Osteocyte (in vitro differentiated cells): ENCODE data around the gene PDZRN3. TPM values are rescaled to one million over a fixed set of nuclear protein-coding genes. Genes with fewer than 3 reads are reported as not detected.
A peak's percentile ranks its signal among the peaks of the same experiment; 100 is the strongest.

Experiments
- DNase-seq: peaks from one replicate; pipeline ENCODE4 v3.0.0; 2021; ENCODE audit warnings: mixed read lengths; ENCODE audit not compliant: unreplicated experiment; ENCODE audit errors: extremely low spot score
- H3K27ac Mint-ChIP-seq: one replicate; pipeline ENCODE4 v1.8.0; 2021; ENCODE audit warnings: mild to moderate bottlenecking, mixed read lengths; ENCODE audit not compliant: unreplicated experiment
- H3K27me3 Mint-ChIP-seq: one replicate; pipeline ENCODE4 v1.8.0; 2021; ENCODE audit warnings: mixed read lengths; ENCODE audit not compliant: unreplicated experiment
- H3K36me3 Mint-ChIP-seq: one replicate; pipeline ENCODE4 v1.8.0; 2021; ENCODE audit warnings: mixed read lengths; ENCODE audit not compliant: unreplicated experiment
- H3K4me1 Mint-ChIP-seq: one replicate; pipeline ENCODE4 v1.8.0; 2021; ENCODE audit warnings: mixed read lengths; ENCODE audit not compliant: unreplicated experiment
- H3K4me3 Mint-ChIP-seq: one replicate; pipeline ENCODE4 v1.8.0; 2021; ENCODE audit warnings: mild to moderate bottlenecking, moderate library complexity, mixed read lengths; ENCODE audit not compliant: unreplicated experiment
- H3K9me3 Mint-ChIP-seq: one replicate; pipeline ENCODE4 v1.8.0; 2021; ENCODE audit warnings: mixed read lengths; ENCODE audit not compliant: unreplicated experiment
- CTCF ChIP-seq: fragments of 200-600 bp; sonication (generic); IDR thresholded peaks from 2 replicates; pipeline ENCODE4 v1.5.0; 2021; ENCODE audit warnings: antibody characterized with exemption, mild to moderate bottlenecking, moderate library complexity
- total RNA-seq: library from RNA; stranded (reverse); gene quantifications from 2 replicates; pipeline ENCODE4 v1.2.1, GENCODE V29; 2021

The PDZRN3 gene
- total RNA-seq, 1 donor from 2014 or later = 34.1 TPM

GRCh38 chr3:73490453-73491286 lies 134.1 kb downstream of the PDZRN3 start:
- TF ChIP-seq CTCF = no peak
- H3K9me3 Mint-ChIP-seq = no peaks in the 10 kb centered on the region
- no peak for DNase-seq
- H3K4me3 Mint-ChIP-seq = no peak overlapping the region
- H3K27me3 Mint-ChIP-seq = no peaks in the 10 kb centered on the region
- H3K4me1 Mint-ChIP-seq = peaks cover 30% of the 10 kb centered on the region
- H3K36me3 Mint-ChIP-seq = no peaks in the 10 kb centered on the region
- peak overlapping the region; percentile 16 for H3K27ac Mint-ChIP-seq

- Mint-ChIP-seq H3K27ac (no peak overlapping the region), H3K27me3 (no peaks in the 10 kb centered on the region), H3K36me3 (peaks cover 5% of the 10 kb centered on the region), H3K4me3 (no peak overlapping the region), H3K4me1 (peaks cover 16% of the 10 kb centered on the region), H3K9me3 (no peaks in the 10 kb centered on the region)
- DNase-seq = no peak
- TF ChIP-seq CTCF = no peak
Observed at GRCh38 chr3:73485877-73486330, 138.8 kb downstream of the PDZRN3 start.

- TF ChIP-seq CTCF = no peak
- no peak overlapping the region for H3K27ac Mint-ChIP-seq
- H3K4me3 Mint-ChIP-seq = no peak overlapping the region
- peaks cover 15% of the 10 kb centered on the region for H3K4me1 Mint-ChIP-seq
- peaks cover 5% of the 10 kb centered on the region for H3K36me3 Mint-ChIP-seq
- H3K9me3 Mint-ChIP-seq = no peaks in the 10 kb centered on the region
- no peak for DNase-seq
- H3K27me3 Mint-ChIP-seq = no peaks in the 10 kb centered on the region
Observed at GRCh38 chr3:73484656-73485248, 140.0 kb downstream of the PDZRN3 start.

GRCh38 chr3:73481888-73482287 lies 142.9 kb downstream of the PDZRN3 start:
- Mint-ChIP-seq H3K36me3 (peaks cover 9% of the 10 kb centered on the region), H3K27ac (no peak overlapping the region), H3K27me3 (no peaks in the 10 kb centered on the region), H3K9me3 (peaks cover 6% of the 10 kb centered on the region), H3K4me3 (no peak overlapping the region), H3K4me1 (peaks cover 15% of the 10 kb centered on the region)
- TF ChIP-seq CTCF = no peak
- DNase-seq = no peak

GRCh38 chr3:73480187-73480672 lies 144.5 kb downstream of the PDZRN3 start:
- Mint-ChIP-seq H3K27ac (no peak overlapping the region), H3K27me3 (no peaks in the 10 kb centered on the region), H3K4me3 (no peak overlapping the region), H3K9me3 (peaks cover 6% of the 10 kb centered on the region), H3K4me1 (peaks cover 15% of the 10 kb centered on the region), H3K36me3 (peaks cover 12% of the 10 kb centered on the region)
- no peak for TF ChIP-seq CTCF
- DNase-seq = no peak
